Measurements from ENCODE around the gene WDR4. TPM values are rescaled to one million over a fixed set of nuclear protein-coding genes. Genes with fewer than 3 reads are reported as not detected.
"Not testable (repeated sequence)": the region's sequence is repeated elsewhere in the genome, so short reads cannot be mapped to it uniquely, and the experiment has no call there.

Gene WDR4
- polyA plus RNA-seq, 1 of the 3 experiments (the other 2 are of a cell fraction): 26.5 TPM

GRCh38 chr21:42918291-42918690 lies 39.0 kb upstream of the WDR4 start (continued):
- TF ChIP-seq, protein P1, sequence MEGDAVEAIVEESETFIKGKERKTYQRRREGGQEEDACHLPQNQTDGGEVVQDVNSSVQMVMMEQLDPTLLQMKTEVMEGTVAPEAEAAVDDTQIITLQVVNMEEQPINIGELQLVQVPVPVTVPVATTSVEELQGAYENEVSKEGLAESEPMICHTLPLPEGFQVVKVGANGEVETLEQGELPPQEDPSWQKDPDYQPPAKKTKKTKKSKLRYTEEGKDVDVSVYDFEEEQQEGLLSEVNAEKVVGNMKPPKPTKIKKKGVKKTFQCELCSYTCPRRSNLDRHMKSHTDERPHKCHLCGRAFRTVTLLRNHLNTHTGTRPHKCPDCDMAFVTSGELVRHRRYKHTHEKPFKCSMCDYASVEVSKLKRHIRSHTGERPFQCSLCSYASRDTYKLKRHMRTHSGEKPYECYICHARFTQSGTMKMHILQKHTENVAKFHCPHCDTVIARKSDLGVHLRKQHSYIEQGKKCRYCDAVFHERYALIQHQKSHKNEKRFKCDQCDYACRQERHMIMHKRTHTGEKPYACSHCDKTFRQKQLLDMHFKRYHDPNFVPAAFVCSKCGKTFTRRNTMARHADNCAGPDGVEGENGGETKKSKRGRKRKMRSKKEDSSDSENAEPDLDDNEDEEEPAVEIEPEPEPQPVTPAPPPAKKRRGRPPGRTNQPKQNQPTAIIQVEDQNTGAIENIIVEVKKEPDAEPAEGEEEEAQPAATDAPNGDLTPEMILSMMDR (IDR thresholded peaks at IDR 0.05): no peak
- no peak for TF ChIP-seq POLR2AphosphoS5 (IDR thresholded peaks at IDR 0.05; ENCODE audit: low read depth, low read length)
- TF ChIP-seq TCF12 (IDR thresholded peaks at IDR 0.05): no peak
- no peak for TF ChIP-seq RCOR1 (IDR thresholded peaks at IDR 0.05; ENCODE audit: low read length)

DNA sequence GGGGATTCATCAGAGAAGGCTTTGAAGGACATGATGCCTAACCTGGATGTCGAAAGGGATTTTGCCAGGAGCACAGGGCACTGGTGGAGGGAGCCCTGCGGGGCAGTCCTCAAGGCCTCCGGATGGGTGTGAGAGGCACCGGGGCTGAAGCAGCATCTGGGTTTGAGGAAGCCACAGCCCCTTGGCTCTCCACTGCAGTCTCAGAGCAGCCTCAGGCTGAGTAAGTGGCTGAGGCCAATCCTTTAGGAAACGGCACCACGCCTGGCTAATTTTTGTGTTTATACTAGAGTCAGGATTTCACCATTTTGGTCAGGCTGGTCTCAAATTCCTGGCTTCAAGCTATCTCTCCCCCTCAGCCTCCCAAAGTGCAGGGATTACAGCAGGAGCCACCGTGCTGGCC lies 34.1 kb upstream of the WDR4 start:
- Histone ChIP-seq H2AFZ (ENCODE audit: low read depth) (no peak overlapping the region), H3K4me2 (no peak overlapping the region), H3K4me1 (ENCODE audit: control insufficient read depth in 1 of 2, insufficient read depth in 2 of 2, low read depth in 1 of 2, low read length in 1 of 2) (no peaks in the 10 kb centered on the region), H3K9me2 (no peaks in the 10 kb centered on the region), H3K79me2 (ENCODE audit: insufficient read depth) (no peaks in the 10 kb centered on the region), H3K9me3 (no peaks in the 10 kb centered on the region), H3K27ac (ENCODE audit: low read depth in 2 of 2, low read length in 1 of 2) (no peak overlapping the region), H3F3A (replicated peaks; ENCODE audit: insufficient read depth) (peaks cover 6% of the 10 kb centered on the region), H4K20me1 (ENCODE audit: insufficient read depth) (no peaks in the 10 kb centered on the region), H3K4me3 (ENCODE audit: low read depth in 2 of 2, low read length in 1 of 2) (no peak overlapping the region), H3K27me3 (ENCODE audit: insufficient read depth) (no peaks in the 10 kb centered on the region), H3K36me3 (replicated peaks in 1 of 2; ENCODE audit: control insufficient read depth in 1 of 2, insufficient read depth in 2 of 2, low read length in 1 of 2) (peaks cover 11 to 22% of the 10 kb centered on the region in 2 experiments), H3K9ac (no peak overlapping the region)
- 100% methylated on average over 2 of the region's 7 CpGs for WGBS (ENCODE audit: low lambda C conversion rate)
- ChIA-PET CTCF (no interaction called here), POLR2A (no interaction called here)
- TF ChIP-seq IRF3 (IDR thresholded peaks at IDR 0.05; ENCODE audit: low read depth, low read length): no peak
- TF ChIP-seq REST (IDR thresholded peaks at IDR 0.05; ENCODE audit: low read depth, low read length): no peak
- no peak for DNase-seq

DNA sequence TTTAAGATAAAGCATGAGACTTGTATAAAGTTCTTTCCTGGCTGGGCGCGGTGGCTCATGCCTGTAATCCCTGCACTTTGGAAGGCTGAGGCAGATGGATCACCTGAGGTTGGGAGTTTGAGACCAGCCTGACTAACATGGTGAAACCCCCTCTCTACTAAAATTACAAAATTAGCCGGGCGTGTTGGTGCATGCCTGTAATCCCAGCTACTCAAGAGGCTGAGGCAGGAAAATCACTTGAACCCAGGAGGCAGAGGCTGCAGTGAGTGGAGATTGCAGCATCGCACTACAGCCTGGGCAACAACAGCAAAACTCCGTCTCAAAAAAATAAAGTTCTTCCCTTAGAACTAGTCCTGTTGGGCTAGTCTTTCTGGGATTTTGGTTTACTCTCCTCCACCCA lies 32.6 kb upstream of the WDR4 start:
- H3K27ac ChIP-seq (ENCODE audit: low read depth in 2 of 2, low read length in 1 of 2); POLR2A ChIA-PET; H3F3A ChIP-seq (replicated peaks; ENCODE audit: insufficient read depth); H3K9ac ChIP-seq; H3K4me1 ChIP-seq (ENCODE audit: control insufficient read depth in 1 of 2, insufficient read depth in 2 of 2, low read depth in 1 of 2, low read length in 1 of 2); H3K9me3 ChIP-seq; CTCF ChIA-PET; H3K9me2 ChIP-seq; H4K20me1 ChIP-seq (ENCODE audit: insufficient read depth); H3K4me3 ChIP-seq (ENCODE audit: low read depth in 2 of 2, low read length in 1 of 2); H2AFZ ChIP-seq (ENCODE audit: low read depth); H3K4me2 ChIP-seq; DNase-seq; H3K79me2 ChIP-seq (ENCODE audit: insufficient read depth); H3K27me3 ChIP-seq (ENCODE audit: insufficient read depth): not testable (repeated sequence)
- 95% methylated on average over 6 of the region's 6 CpGs for WGBS (ENCODE audit: low lambda C conversion rate)
- H3K36me3 ChIP-seq (replicated peaks in 1 of 2; ENCODE audit: control insufficient read depth in 1 of 2, insufficient read depth in 2 of 2, low read length in 1 of 2): peaks cover 12 to 28% of the 10 kb centered on the region in 2 experiments

- POLR2A ChIA-PET; H3K9me2 ChIP-seq; H3K27ac ChIP-seq (ENCODE audit: low read depth in 2 of 2, low read length in 1 of 2); H3K79me2 ChIP-seq (ENCODE audit: insufficient read depth); H4K20me1 ChIP-seq (ENCODE audit: insufficient read depth); H3K4me3 ChIP-seq (ENCODE audit: low read depth in 2 of 2, low read length in 1 of 2); DNase-seq; H3F3A ChIP-seq (replicated peaks; ENCODE audit: insufficient read depth); H3K4me2 ChIP-seq; H3K4me1 ChIP-seq (ENCODE audit: control insufficient read depth in 1 of 2, insufficient read depth in 2 of 2, low read depth in 1 of 2, low read length in 1 of 2); H3K9me3 ChIP-seq; H2AFZ ChIP-seq (ENCODE audit: low read depth); H3K9ac ChIP-seq; H3K27me3 ChIP-seq (ENCODE audit: insufficient read depth): not testable (repeated sequence)
- CTCF ChIA-PET: interaction anchor here (1.0 kb wide), 1 partner anchor 16 kb away, joined by 3 read pairs; no protein-coding TSS in a partner anchor
- 98% methylated on average over 9 of the region's 9 CpGs for WGBS (ENCODE audit: low lambda C conversion rate)
- H3K36me3 ChIP-seq (replicated peaks in 1 of 2; ENCODE audit: control insufficient read depth in 1 of 2, insufficient read depth in 2 of 2, low read length in 1 of 2): peaks cover 30 to 48% of the 10 kb centered on the region in 2 experiments
These were observed 29.1 kb upstream of the WDR4 start for GRCh38 chr21:42908484-42908883.
